ENCODE measurements around the gene EGLN1.

Gene EGLN1

DNA sequence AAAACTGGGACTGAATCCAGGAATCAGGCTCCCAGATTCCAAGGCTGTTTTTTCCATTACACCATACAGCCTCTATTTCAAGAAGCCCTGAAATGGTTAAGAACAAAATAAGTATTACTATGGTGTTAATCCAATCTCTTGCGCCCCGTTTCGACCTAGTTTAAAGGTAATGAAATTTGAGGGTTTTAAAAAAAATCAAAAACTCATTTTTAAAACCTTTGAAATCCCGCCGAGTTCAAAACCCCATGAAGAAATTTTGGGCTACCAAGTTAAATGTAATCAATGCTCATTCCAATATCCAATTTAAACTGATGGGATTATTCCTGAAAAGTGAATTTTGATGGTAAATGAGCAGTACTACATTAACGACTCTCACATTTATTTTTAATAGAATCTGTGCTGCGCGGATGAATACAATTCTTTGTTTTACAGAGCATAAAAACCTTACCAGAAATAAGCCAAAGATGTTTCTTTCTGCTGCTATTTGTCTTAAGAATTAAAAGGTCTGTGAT lies 767 bp upstream of the EGLN1 start:
- Histone ChIP-seq H3K36me3 (ENCODE audit: control insufficient read depth in 1 of 2, insufficient read depth in 2 of 2, low read length in 2 of 2) (no peaks in the 10 kb centered on the region), H3K27ac (ENCODE audit: low read depth, low read length) (peak overlapping the region; percentile 92), H3K9me3 (ENCODE audit: control insufficient read depth in 1 of 2, low read length in 2 of 2) (no peaks in the 10 kb centered on the region), H3K4me3 (ENCODE audit: low read depth in 1 of 2, low read length in 2 of 2) (peak overlapping the region; percentile 56 to 86), H3K4me1 (ENCODE audit: control insufficient read depth in 1 of 2, insufficient read depth in 2 of 2, low read length in 2 of 2) (peaks cover 20 to 21% of the 10 kb centered on the region in 2 donors), H3K27me3 (ENCODE audit: control insufficient read depth in 1 of 2, insufficient read depth in 2 of 2, low read length in 2 of 2) (no peaks in the 10 kb centered on the region), H3K9ac (ENCODE audit: low read depth in 1 of 2, low read length in 2 of 2) (peak overlapping the region; percentile 45 to 76)

DNA sequence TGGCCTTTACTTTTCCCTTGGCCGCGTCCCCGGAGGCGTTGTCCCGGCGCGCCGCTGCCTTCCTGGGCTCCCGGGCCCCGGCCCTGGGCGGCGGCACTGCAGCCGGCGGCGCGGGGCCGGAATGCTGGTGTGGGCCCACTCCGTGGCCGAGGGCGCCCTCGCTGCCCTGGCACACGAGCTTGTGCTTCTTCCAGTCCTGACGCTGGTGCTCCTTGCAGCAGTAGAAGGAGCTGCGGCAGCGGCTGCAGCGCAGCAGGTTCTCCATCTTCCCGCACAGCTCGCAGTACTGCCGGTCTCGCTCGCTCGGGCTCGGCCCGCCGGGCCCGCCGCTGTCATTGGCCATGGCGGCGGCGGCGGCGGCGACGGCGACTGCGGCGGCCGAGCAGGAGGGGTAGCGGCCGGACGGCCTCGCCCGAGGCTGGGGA lies 529 bp downstream of the EGLN1 start:
- Histone ChIP-seq H3K4me3 (ENCODE audit: low read depth in 1 of 2, low read length in 2 of 2) (peak overlapping the region; percentile 80 to 83), H3K9ac (ENCODE audit: low read depth in 1 of 2, low read length in 2 of 2) (peak overlapping the region; percentile 72 to 76), H3K36me3 (ENCODE audit: control insufficient read depth in 1 of 2, insufficient read depth in 2 of 2, low read length in 2 of 2) (no peaks in the 10 kb centered on the region), H3K9me3 (ENCODE audit: control insufficient read depth in 1 of 2, low read length in 2 of 2) (no peaks in the 10 kb centered on the region), H3K4me1 (ENCODE audit: control insufficient read depth in 1 of 2, insufficient read depth in 2 of 2, low read length in 2 of 2) (peaks cover 28 to 32% of the 10 kb centered on the region in 2 donors), H3K27me3 (ENCODE audit: control insufficient read depth in 1 of 2, insufficient read depth in 2 of 2, low read length in 2 of 2) (no peaks in the 10 kb centered on the region), H3K27ac (ENCODE audit: low read depth, low read length) (peak overlapping the region; percentile 98)

DNA sequence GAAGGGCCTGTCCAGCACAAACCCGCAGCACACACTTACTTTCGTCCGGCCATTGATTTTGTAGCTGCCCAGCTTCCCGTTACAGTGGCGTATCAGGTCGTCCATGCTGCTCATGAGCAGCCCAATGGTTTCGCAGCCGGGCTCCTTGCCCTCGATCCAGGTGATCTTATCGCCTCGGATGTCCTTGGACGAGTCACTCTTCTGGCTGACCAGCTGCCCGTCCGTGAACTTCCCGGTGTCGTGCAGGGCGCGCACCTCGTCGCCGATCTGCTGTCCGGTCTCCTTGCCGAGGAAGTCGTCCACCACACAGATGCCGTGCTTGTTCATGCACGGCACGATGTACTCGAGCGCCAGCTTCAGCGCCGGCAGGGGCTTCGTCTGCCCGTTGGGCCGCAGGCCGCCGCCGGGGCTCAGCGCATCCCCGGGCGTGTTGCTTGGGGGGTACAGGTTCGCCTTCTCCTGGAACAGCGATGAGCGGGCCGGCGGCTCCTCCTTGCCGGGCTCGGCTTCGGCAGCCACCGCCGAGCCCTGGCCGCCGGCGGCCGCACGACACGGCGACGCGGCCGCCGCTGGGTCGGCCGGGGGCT lies 1.0 kb downstream of the EGLN1 start:
- no peaks in the 10 kb centered on the region for H3K36me3 ChIP-seq (ENCODE audit: control insufficient read depth in 1 of 2, insufficient read depth in 2 of 2, low read length in 2 of 2)
- H3K27ac ChIP-seq (ENCODE audit: low read depth, low read length): peak overlapping the region; percentile 98
- H3K9me3 ChIP-seq (ENCODE audit: control insufficient read depth in 1 of 2, low read length in 2 of 2): no peaks in the 10 kb centered on the region
- peaks cover 28 to 34% of the 10 kb centered on the region in 2 donors for H3K4me1 ChIP-seq (ENCODE audit: control insufficient read depth in 1 of 2, insufficient read depth in 2 of 2, low read length in 2 of 2)
- no peaks in the 10 kb centered on the region for H3K27me3 ChIP-seq (ENCODE audit: control insufficient read depth in 1 of 2, insufficient read depth in 2 of 2, low read length in 2 of 2)
- H3K9ac ChIP-seq (ENCODE audit: low read depth in 1 of 2, low read length in 2 of 2): peak overlapping the region; percentile 72 to 76
- peak overlapping the region; percentile 80 to 83 for H3K4me3 ChIP-seq (ENCODE audit: low read depth in 1 of 2, low read length in 2 of 2)

DNA sequence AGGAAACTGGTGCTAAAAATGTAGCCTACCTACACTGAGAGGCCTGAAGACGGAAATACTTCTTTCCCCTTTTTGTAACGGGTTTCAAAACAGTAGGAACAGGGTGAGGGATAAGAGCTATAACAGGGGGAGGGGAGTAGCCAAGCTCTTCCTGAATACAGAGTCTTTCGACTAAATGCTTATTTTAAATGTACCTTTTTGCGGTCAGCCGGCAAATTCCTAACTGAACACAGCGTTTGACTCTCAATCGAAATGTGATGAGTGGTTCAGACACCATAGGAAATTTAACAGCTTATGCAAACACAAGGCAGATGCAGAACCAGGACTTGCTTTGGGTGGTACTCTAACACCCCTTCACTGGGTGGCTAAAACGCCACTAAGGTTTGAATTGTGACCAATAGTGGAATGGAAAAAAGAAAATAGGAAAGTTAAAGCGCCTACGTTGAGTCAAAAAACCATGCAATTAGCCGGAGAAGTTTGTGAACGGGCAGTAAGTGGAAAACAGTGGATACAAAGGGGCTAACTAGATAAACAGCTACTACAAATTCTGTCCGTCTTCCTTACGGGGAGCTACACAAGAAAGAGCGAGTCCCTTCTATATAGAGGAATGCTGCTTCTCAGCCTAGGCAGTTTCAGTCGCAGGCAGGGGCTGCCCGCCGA lies 1.7 kb downstream of the EGLN1 start:
- peak overlapping the region; percentile 80 to 83 for H3K4me3 ChIP-seq (ENCODE audit: low read depth in 1 of 2, low read length in 2 of 2)
- H3K4me1 ChIP-seq (ENCODE audit: control insufficient read depth in 1 of 2, insufficient read depth in 2 of 2, low read length in 2 of 2): peaks cover 28 to 34% of the 10 kb centered on the region in 2 donors
- H3K9ac ChIP-seq (ENCODE audit: low read depth in 1 of 2, low read length in 2 of 2): peak overlapping the region; percentile 72 to 76
- no peaks in the 10 kb centered on the region for H3K36me3 ChIP-seq (ENCODE audit: control insufficient read depth in 1 of 2, insufficient read depth in 2 of 2, low read length in 2 of 2)
- H3K27me3 ChIP-seq (ENCODE audit: control insufficient read depth in 1 of 2, insufficient read depth in 2 of 2, low read length in 2 of 2): no peaks in the 10 kb centered on the region
- no peaks in the 10 kb centered on the region for H3K9me3 ChIP-seq (ENCODE audit: control insufficient read depth in 1 of 2, low read length in 2 of 2)
- H3K27ac ChIP-seq (ENCODE audit: low read depth, low read length): peak overlapping the region; percentile 98

GRCh38 chr1:231419738-231420298 lies 2.3 kb downstream of the EGLN1 start:
- no peaks in the 10 kb centered on the region for H3K36me3 ChIP-seq (ENCODE audit: control insufficient read depth in 1 of 2, insufficient read depth in 2 of 2, low read length in 2 of 2)
- H3K27me3 ChIP-seq (ENCODE audit: control insufficient read depth in 1 of 2, insufficient read depth in 2 of 2, low read length in 2 of 2): no peaks in the 10 kb centered on the region
- peaks cover 28 to 34% of the 10 kb centered on the region in 2 donors for H3K4me1 ChIP-seq (ENCODE audit: control insufficient read depth in 1 of 2, insufficient read depth in 2 of 2, low read length in 2 of 2)
- peak overlapping the region; percentile 80 to 83 for H3K4me3 ChIP-seq (ENCODE audit: low read depth in 1 of 2, low read length in 2 of 2)
- no peak overlapping the region for H3K27ac ChIP-seq (ENCODE audit: low read depth, low read length)
- H3K9ac ChIP-seq (ENCODE audit: low read depth in 1 of 2, low read length in 2 of 2): peak overlapping the region; percentile 72 to 76
- no peaks in the 10 kb centered on the region for H3K9me3 ChIP-seq (ENCODE audit: control insufficient read depth in 1 of 2, low read length in 2 of 2)

DNA sequence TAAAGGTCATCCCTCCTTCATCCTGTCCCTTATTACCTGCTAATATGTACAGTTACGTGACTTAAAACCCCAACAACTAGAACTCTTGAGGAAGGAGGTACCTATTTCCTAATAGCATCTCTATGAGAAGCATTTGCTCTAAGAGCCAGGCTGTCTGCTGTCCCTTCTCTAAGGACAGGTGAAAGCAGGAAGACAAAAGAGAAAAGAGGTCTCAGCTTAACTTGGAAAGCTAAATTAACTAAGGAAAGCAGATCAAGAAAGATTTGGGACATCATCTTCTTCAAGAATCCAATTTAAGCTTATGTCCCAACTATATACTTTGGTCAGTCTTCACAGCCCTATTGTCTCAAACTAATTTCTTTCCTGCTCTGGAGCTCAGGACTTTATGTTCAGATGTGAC lies 2.9 kb downstream of the EGLN1 start:
- Histone ChIP-seq H3K36me3 (ENCODE audit: control insufficient read depth in 1 of 2, insufficient read depth in 2 of 2, low read length in 2 of 2) (no peaks in the 10 kb centered on the region), H3K27me3 (ENCODE audit: control insufficient read depth in 1 of 2, insufficient read depth in 2 of 2, low read length in 2 of 2) (no peaks in the 10 kb centered on the region), H3K9ac (ENCODE audit: low read depth in 1 of 2, low read length in 2 of 2) (peak overlapping the region; percentile 2 to 28), H3K27ac (ENCODE audit: low read depth, low read length) (no peak overlapping the region), H3K4me1 (ENCODE audit: control insufficient read depth in 1 of 2, insufficient read depth in 2 of 2, low read length in 2 of 2) (peaks cover 28 to 34% of the 10 kb centered on the region in 2 donors), H3K9me3 (ENCODE audit: control insufficient read depth in 1 of 2, low read length in 2 of 2) (no peaks in the 10 kb centered on the region), H3K4me3 (ENCODE audit: low read depth in 1 of 2, low read length in 2 of 2) (peak overlapping the region; percentile 80 to 83)

GRCh38 chr1:231418741-231419107 lies 3.4 kb downstream of the EGLN1 start:
- Histone ChIP-seq H3K36me3 (ENCODE audit: control insufficient read depth in 1 of 2, insufficient read depth in 2 of 2, low read length in 2 of 2) (no peaks in the 10 kb centered on the region), H3K27me3 (ENCODE audit: control insufficient read depth in 1 of 2, insufficient read depth in 2 of 2, low read length in 2 of 2) (no peaks in the 10 kb centered on the region), H3K4me3 (ENCODE audit: low read depth in 1 of 2, low read length in 2 of 2) (peak overlapping the region; percentile 80 to 83), H3K9ac (ENCODE audit: low read depth in 1 of 2, low read length in 2 of 2) (peak overlapping the region; percentile 2 to 28), H3K4me1 (ENCODE audit: control insufficient read depth in 1 of 2, insufficient read depth in 2 of 2, low read length in 2 of 2) (peaks cover 28 to 34% of the 10 kb centered on the region in 2 donors), H3K27ac (ENCODE audit: low read depth, low read length) (no peak overlapping the region), H3K9me3 (ENCODE audit: control insufficient read depth in 1 of 2, low read length in 2 of 2) (no peaks in the 10 kb centered on the region)

GRCh38 chr1:231418101-231418740 lies 3.9 kb downstream of the EGLN1 start:
- H3K27ac ChIP-seq (ENCODE audit: low read depth, low read length): no peak overlapping the region
- peaks cover 28 to 34% of the 10 kb centered on the region in 2 donors for H3K4me1 ChIP-seq (ENCODE audit: control insufficient read depth in 1 of 2, insufficient read depth in 2 of 2, low read length in 2 of 2)
- H3K9me3 ChIP-seq (ENCODE audit: control insufficient read depth in 1 of 2, low read length in 2 of 2): no peaks in the 10 kb centered on the region
- H3K27me3 ChIP-seq (ENCODE audit: control insufficient read depth in 1 of 2, insufficient read depth in 2 of 2, low read length in 2 of 2): no peaks in the 10 kb centered on the region
- H3K4me3 ChIP-seq (ENCODE audit: low read depth in 1 of 2, low read length in 2 of 2): peak overlapping the region; percentile 80 to 83
- peak overlapping the region in 1 of 2 donors; percentile 28 for H3K9ac ChIP-seq (ENCODE audit: low read depth in 1 of 2, low read length in 2 of 2)
- no peaks in the 10 kb centered on the region for H3K36me3 ChIP-seq (ENCODE audit: control insufficient read depth in 1 of 2, insufficient read depth in 2 of 2, low read length in 2 of 2)

DNA sequence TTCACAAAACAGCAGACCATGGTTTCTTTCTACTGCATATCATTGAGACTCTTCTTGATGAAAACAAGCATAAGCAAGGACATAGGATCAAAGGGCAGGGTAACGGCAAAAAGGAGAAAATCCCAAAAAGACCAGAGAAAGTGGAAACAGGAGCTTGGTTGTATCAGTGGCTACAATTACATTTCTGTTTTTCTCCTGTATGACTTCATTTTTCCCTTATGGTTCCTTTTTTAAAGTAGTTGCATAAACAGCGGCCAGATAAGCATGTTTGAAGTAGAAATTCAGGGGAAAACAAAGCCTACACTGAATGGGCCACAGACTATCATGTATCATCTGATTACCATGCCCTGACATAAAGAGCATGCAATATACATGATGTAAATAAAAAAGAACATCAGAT lies 4.6 kb downstream of the EGLN1 start:
- Histone ChIP-seq H3K9me3 (ENCODE audit: control insufficient read depth in 1 of 2, low read length in 2 of 2) (no peaks in the 10 kb centered on the region), H3K27ac (ENCODE audit: low read depth, low read length) (no peak overlapping the region)

GRCh38 chr1:231416901-231417300 lies 5.2 kb downstream of the EGLN1 start:
- Histone ChIP-seq H3K9me3 (ENCODE audit: control insufficient read depth in 1 of 2, low read length in 2 of 2) (no peaks in the 10 kb centered on the region), H3K4me1 (ENCODE audit: control insufficient read depth in 1 of 2, insufficient read depth in 2 of 2, low read length in 2 of 2) (peaks cover 28 to 34% of the 10 kb centered on the region in 2 donors), H3K9ac (ENCODE audit: low read depth in 1 of 2, low read length in 2 of 2) (no peak overlapping the region), H3K4me3 (ENCODE audit: low read depth in 1 of 2, low read length in 2 of 2) (peak overlapping the region in 1 of 2 donors; percentile 38), H3K27me3 (ENCODE audit: control insufficient read depth in 1 of 2, insufficient read depth in 2 of 2, low read length in 2 of 2) (no peaks in the 10 kb centered on the region), H3K27ac (ENCODE audit: low read depth, low read length) (no peak overlapping the region), H3K36me3 (ENCODE audit: control insufficient read depth in 1 of 2, insufficient read depth in 2 of 2, low read length in 2 of 2) (peaks cover 0 to 4% of the 10 kb centered on the region in 2 donors)

More for the DNA sequence above, 4.6 kb downstream of the EGLN1 start:
- Histone ChIP-seq H3K27me3 (ENCODE audit: control insufficient read depth in 1 of 2, insufficient read depth in 2 of 2, low read length in 2 of 2) (no peaks in the 10 kb centered on the region), H3K36me3 (ENCODE audit: control insufficient read depth in 1 of 2, insufficient read depth in 2 of 2, low read length in 2 of 2) (peaks cover 0 to under 1% of the 10 kb centered on the region in 2 donors), H3K4me1 (ENCODE audit: control insufficient read depth in 1 of 2, insufficient read depth in 2 of 2, low read length in 2 of 2) (peaks cover 28 to 34% of the 10 kb centered on the region in 2 donors), H3K4me3 (ENCODE audit: low read depth in 1 of 2, low read length in 2 of 2) (peak overlapping the region; percentile 29 to 38), H3K9ac (ENCODE audit: low read depth in 1 of 2, low read length in 2 of 2) (no peak overlapping the region)
